Nasal cavity respiratory epithelium epithelial cell of viscerocranial mucosa (primary cell): Measurements from ENCODE around the gene CLEC20A. TPM values are rescaled to one million over a fixed set of nuclear protein-coding genes. Genes with fewer than 3 reads are reported as not detected.

Experiments
- total RNA-seq: library from RNA; depleted of rRNA; stranded (reverse); fragments of >200 nt; gene quantifications from 2 replicates; pipeline ENCODE4 v1.2.3, GENCODE V29; 2014

Gene CLEC20A
- not detected in 2 replicates for total RNA-seq

DNA sequence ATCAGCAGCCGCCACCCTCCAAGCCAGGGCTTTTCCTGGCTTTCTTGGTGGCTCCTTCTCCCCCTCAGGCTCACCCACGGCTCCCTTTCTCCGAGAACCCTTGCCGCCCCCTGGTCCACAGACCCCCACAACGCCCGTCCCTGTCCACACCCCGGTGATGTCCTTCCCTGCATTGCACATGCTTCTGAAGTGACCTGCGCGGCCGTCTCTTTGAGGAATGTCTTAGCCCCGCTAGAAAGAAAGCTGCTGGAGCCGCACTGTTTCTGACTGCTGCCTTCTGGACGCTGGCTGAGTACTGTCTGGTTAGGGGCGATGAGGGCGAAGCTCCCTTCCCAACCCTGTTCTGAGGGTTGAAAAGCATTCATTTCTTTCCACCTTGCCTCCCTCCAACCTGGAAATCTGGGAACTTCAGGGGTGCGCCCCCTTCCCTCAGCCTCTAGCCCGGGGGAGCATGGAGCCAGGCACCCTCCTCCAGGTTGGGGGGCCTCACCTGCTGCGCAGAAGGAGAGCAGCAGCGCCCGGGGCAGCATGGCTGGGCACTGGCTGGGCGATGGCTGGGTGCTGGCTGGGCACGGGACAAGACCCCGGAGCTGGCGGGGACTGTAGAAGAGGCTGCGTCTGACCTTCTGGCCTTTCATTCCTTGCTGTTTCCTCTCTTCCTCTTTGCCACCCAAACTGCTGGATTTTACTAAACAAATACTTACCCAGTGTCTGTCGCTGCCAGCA is at the start of gene CLEC20A:
Gene CLEC20A, minus strand, starts transcription at position 555 of the 726 bp plus-strand sequence. Its CDS starts 25 bp downstream, at position 530.

DNA sequence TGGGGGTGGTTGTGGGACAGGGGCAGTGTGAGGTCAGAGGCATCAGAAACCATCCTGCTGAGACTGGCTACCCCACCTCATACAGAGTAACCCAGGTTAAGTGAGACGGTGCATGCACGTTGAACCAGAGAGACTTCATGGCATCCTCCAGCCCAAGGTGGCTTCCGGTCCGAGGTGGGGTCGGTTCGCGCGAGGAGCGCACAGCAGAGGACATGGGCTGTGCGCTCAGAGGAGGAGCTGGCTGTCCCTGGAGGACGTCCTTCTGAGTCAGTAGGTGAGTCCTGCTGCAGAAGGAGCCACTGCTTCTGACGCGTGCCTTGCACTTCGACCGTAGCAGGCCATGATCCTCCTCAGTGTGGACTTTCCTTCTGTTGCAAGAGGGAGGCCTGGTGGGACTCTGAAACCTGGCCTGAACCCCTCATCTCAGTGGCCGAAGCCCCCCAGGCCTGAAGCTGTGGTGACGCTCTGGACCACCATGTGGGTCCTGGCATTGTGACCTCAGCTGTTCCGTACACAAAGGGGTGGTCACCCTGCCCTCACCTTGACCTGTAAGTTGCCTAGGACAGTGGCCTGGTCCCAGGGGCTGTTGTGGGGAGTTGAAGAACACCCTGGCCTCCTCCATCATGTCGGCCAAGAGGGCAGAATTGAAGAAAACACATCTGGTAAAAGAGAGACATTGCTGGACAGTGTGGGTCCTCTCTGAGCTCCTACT is 16.0 kb upstream of the CLEC20A start, which contains the start of gene TEX35:
Gene TEX35, plus strand, starts transcription at position 544 of the 712 bp plus-strand sequence. Its CDS starts 80 bp downstream, at position 624.

Other genes with a start within 250 kb of the CLEC20A start
- gene TEX35, start 16.1 kb upstream of the CLEC20A start, total RNA-seq: not detected in 2 replicates
- 20.9 and 37.6 TPM in 2 replicates for gene RALGPS2, start 228.3 kb upstream of the CLEC20A start, total RNA-seq